Uterus (tissue), 2 donors: ENCODE measurements around the gene MYL10.

Experiments used
- CTCF ChIP-seq, 4 experiments: fragments of 200-600 bp in 2 of 4; fragments of 450-650 bp in 2 of 4; sonication (generic) in 2 of 4; IDR thresholded peaks; one replicate each; pipeline ENCODE4 v1.5.1; 2016 to 2019; ENCODE audit warnings: antibody characterized with exemption in 4 of 4, mild to moderate bottlenecking in 2 of 4, moderate library complexity in 1 of 4
- POLR2A ChIP-seq, 2 donors: fragments of 450-650 bp; IDR thresholded peaks; one replicate each; pipeline ENCODE4 v1.6.1; 2016; ENCODE audit warnings: antibody characterized with exemption in 2 of 2, mild to moderate bottlenecking in 1 of 2, moderate library complexity in 1 of 2

GRCh38 chr7:101586906-101587677, 42.0 kb downstream of the MYL10 start:
- no peak for TF ChIP-seq CTCF (IDR thresholded peaks at IDR 0.05)
- no peak for TF ChIP-seq POLR2A (IDR thresholded peaks at IDR 0.05)
